GM19240 (cell line): ENCODE data around the gene MAML2.
"Not testable (repeated sequence)": the region's sequence is repeated elsewhere in the genome, so short reads cannot be mapped to it uniquely, and the experiment has no call there.

ENCODE experiments used
- DNase-seq: peaks from one replicate; pipeline ENCODE4 v3.0.0; 2011; ENCODE audit warnings: low spot score; ENCODE audit not compliant: insufficient read length

The MAML2 gene

GRCh38 chr11:96189351-96189750, 153.6 kb downstream of the MAML2 start:
- no peak for DNase-seq

GRCh38 chr11:96188243-96189006, 154.6 kb downstream of the MAML2 start:
- DNase-seq: no peak

DNA sequence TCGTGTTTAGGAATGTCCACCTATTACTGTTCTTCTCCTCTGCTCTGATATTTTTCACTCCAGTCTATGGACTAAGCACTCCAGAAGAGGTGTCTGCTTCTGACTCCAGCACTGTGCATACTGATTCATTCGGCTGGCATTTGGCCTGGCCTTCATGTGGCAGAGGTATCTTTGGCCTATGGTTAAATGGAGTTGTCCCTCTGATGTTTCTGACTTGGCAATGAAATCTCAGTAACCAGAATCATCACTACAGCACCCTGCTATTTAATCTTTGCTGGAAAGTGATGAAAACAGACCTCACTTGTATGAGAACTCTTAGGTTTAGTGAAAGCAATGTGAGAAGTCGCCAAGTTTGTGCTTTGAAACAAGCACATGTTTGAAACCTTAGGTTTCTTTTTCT, 155.2 kb downstream of the MAML2 start:
- DNase-seq: no peak

DNA sequence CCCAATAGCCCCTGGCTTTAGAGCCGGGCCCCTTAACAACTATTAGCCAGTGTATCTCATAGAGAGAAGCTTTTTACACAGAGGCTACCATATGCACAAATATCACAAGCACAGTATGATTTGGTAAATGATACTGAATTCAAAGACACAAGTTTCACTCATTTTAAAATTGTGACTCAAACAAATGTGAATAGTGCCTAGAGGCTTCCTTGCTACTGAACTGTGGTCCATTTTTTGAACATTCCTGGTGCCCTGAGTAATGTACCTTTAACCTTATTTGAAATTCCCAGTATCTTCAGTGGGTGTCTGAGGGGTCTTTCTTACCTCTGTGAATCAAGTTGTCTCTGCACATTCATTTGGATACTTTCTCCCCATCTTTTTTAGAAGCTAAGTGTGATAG, 156.2 kb downstream of the MAML2 start:
- DNase-seq: no peak

GRCh38 chr11:96185220-96185768, 157.7 kb downstream of the MAML2 start:
- DNase-seq: no peak

GRCh38 chr11:96180937-96181336, 162.1 kb downstream of the MAML2 start:
- DNase-seq: not testable (repeated sequence)

GRCh38 chr11:96180341-96180740, 162.7 kb downstream of the MAML2 start:
- no peak for DNase-seq

DNA sequence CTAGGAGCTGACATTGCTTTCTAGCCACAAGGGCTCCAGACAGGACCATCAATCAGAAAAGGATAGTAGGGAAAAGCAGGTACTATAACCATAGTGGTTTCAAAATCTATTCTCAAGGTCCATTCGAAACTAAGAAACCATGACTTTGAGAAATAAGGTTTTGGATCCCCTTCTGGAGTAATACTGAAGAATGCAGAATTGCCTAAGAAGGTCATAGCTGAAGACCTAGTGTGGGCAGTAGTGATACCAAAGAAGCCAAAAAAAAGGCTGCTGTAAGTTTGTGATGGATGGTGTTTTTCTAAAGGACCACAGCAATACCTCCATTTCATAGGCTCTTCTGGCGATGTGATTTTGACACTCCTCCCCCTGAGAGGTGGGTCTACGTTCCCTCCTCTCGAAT, 163.1 kb downstream of the MAML2 start:
- DNase-seq: no peak

DNA sequence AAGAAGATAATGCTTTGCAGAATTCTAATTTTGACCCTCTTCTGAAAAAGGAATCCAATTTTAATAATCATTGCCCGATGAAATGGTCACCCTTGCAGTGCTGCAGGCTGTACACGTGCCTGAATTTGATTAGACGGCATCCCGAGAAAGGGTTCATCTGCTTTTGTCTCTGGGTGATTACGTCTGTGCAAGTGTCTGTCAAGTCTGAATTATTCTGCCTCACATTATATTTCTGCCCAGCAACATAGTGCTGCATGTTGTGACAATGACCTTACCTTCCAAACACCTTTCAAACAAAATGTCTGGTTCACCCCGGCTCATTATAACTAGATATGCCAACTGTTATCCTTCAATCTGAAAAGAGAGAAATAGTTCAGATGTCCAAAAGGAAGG, 164.1 kb downstream of the MAML2 start:
- no peak for DNase-seq

DNA sequence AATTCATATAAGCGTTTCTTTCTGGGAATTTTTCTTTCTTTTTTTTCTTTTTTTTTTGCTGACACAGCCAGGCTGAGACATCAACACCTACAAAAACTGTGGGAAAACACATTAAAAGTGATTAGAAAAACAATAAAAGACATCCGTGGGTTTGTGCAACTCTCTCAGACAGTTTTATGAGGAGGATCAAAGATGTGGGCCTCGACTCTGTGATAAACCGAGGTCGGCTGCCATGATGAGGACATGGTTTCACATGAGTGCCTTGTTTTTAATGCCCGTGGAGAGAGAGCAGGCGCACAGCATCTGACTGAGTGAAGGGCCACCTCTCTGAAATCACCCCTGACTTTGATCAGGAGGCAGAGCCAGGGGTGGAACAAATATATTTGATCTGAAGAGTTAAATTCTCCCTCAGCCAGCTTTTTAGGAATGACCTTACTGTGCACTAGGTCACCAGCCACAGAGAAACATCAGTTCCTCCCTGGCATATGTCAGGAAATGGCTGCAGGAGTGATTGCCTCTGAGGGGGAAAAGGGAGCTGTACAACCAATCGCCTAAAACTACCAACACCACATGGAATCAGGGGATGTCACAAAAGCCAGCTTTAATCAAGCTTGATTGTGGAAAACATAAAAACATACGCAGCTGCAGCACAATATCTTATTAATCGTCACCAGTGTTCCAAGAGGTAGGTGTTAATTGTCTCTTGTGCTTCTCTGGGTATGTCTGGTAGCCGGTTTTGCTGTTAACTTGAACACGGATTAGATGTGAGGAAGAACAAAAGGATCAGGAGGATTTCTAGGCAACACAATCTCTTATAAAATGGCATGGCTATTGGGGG, 164.7 kb downstream of the MAML2 start:
- no peak for DNase-seq

GRCh38 chr11:96177146-96177545, 165.8 kb downstream of the MAML2 start:
- DNase-seq: no peak

DNA sequence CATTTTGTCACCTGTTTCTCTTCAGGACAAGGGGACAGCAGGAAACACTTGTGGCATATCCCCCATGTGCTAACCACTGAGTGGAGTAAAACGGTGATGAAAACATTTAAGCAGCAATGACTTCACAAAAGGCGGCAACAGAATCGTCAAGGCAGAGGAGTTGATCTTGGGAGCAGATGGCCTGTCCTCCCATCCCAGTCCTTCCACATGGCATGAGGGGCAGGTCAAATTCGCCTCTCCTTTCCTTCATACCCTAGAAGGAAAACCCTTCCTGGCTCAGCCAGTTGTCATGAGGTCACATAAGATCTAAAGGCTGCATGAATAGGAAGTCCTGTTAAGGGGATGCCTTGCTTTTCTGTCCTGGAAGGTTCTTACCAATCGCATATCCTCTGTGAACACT, 169.1 kb downstream of the MAML2 start:
- no peak for DNase-seq

DNA sequence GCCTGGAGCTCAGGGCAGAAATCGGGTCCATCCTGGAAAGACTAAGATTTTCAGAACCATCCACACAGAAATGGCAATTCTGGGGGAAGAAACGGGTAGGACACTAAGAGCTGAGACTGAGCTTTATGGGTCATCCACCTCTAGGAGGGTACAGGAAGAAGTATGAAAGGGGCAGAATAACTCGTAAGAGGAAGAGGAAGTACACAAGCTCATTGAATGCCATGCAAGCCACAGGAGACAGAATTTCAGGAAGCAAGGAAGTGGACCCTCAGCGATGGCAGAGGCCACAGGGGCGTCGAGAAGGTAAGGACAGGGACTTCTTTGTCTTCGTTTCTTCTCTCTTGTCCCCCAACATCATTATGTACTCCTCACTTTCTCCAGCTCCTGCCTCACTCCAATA, 169.6 kb downstream of the MAML2 start:
- no peak for DNase-seq

GRCh38 chr11:96172604-96173003, 170.4 kb downstream of the MAML2 start:
- DNase-seq: no peak

GRCh38 chr11:96169250-96169649, 173.7 kb downstream of the MAML2 start:
- no peak for DNase-seq

GRCh38 chr11:96168623-96169022, 174.4 kb downstream of the MAML2 start:
- DNase-seq: no peak

DNA sequence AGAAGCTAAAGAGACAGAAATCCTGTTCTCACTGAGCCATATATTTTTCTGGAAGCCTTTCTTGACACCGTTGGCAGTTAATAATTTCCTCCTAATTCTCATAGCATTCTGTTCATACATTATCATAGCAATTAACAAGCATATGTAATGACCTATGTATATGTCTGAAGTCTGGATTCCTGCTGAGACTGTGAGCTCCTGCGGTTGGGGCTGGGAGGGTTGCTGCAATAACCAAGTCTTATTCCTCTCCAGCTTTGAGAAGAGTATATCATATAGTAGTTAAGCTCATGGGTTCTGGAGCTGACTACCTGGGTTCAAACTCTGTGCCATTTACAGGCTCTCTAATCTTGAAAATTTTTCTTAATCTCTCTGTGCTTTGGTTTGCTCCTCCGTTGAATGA, 175.2 kb downstream of the MAML2 start:
- DNase-seq: no peak

GRCh38 chr11:96167203-96167758, 175.7 kb downstream of the MAML2 start:
- DNase-seq: no peak

- DNase-seq: no peak
Measured at GRCh38 chr11:96162816-96163499, 180.0 kb downstream of the MAML2 start.

GRCh38 chr11:96161307-96162089, 181.5 kb downstream of the MAML2 start:
- DNase-seq: no peak
